NCI-H1417 (cell line): Measurements from ENCODE around the gene B3GAT1.
"Not testable (repeated sequence)": the region's sequence is repeated elsewhere in the genome, so short reads cannot be mapped to it uniquely, and the experiment has no call there.

Experiments used
- DNase-seq, 3 experiments: peaks; one replicate each; lab custom pipeline; 2025; lab: John Stamatoyannopoulos, UW

The B3GAT1 gene

GRCh38 chr11:134355656-134356055 lies 56.4 kb downstream of the B3GAT1 start:
- no peak for DNase-seq

- DNase-seq: no peak
Measured at GRCh38 chr11:134355136-134355535, 56.9 kb downstream of the B3GAT1 start.

GRCh38 chr11:134352111-134352510 lies 59.9 kb downstream of the B3GAT1 start:
- DNase-seq: no peak

- no peak for DNase-seq
Measured at GRCh38 chr11:134350381-134350780, 61.7 kb downstream of the B3GAT1 start.

GRCh38 chr11:134349802-134350355 lies 62.2 kb downstream of the B3GAT1 start:
- DNase-seq: no peak

- no peak for DNase-seq
Measured at GRCh38 chr11:134349109-134349801, 62.8 kb downstream of the B3GAT1 start.

GRCh38 chr11:134347441-134347840 lies 64.6 kb downstream of the B3GAT1 start:
- no peak for DNase-seq

GRCh38 chr11:134346976-134347350 lies 65.1 kb downstream of the B3GAT1 start:
- DNase-seq: no peak

GRCh38 chr11:134346101-134346975 lies 65.7 kb downstream of the B3GAT1 start:
- peak in 1 of 3 experiments; percentile 61 for DNase-seq

GRCh38 chr11:134345237-134345550 lies 66.8 kb downstream of the B3GAT1 start:
- DNase-seq: no peak

GRCh38 chr11:134344497-134345236 lies 67.4 kb downstream of the B3GAT1 start:
- DNase-seq: not testable (repeated sequence)

- DNase-seq: no peak
Measured at GRCh38 chr11:134343646-134344045, 68.4 kb downstream of the B3GAT1 start.

GRCh38 chr11:134342572-134343340 lies 69.3 kb downstream of the B3GAT1 start:
- no peak for DNase-seq

GRCh38 chr11:134341805-134342571 lies 70.1 kb downstream of the B3GAT1 start:
- no peak for DNase-seq

- DNase-seq: peak; percentile 35 to 46 (median 43)
Measured at GRCh38 chr11:134340354-134340964, 71.6 kb downstream of the B3GAT1 start.

GRCh38 chr11:134339756-134340155 lies 72.3 kb downstream of the B3GAT1 start:
- DNase-seq: no peak

GRCh38 chr11:134338654-134339053 lies 73.4 kb downstream of the B3GAT1 start:
- DNase-seq: no peak

GRCh38 chr11:134338068-134338467 lies 74.0 kb downstream of the B3GAT1 start:
- DNase-seq: no peak

- no peak for DNase-seq
Measured at GRCh38 chr11:134337051-134337450, 75.0 kb downstream of the B3GAT1 start.

- no peak for DNase-seq
Measured at GRCh38 chr11:134334796-134335571, 77.1 kb downstream of the B3GAT1 start.
